Measurements from ENCODE around the gene ZNF324B.
"Not testable (repeated sequence)": the region's sequence is repeated elsewhere in the genome, so short reads cannot be mapped to it uniquely, and the experiment has no call there.

Gene ZNF324B

GRCh38 chr19:58482372-58482771, 30.9 kb downstream of the ZNF324B start:
- no peak for FAIRE-seq

GRCh38 chr19:58483776-58484175, 32.4 kb downstream of the ZNF324B start:
- no peak for FAIRE-seq

GRCh38 chr19:58484349-58484748, 32.9 kb downstream of the ZNF324B start:
- not testable (repeated sequence) for FAIRE-seq

GRCh38 chr19:58491393-58491792, 40.0 kb downstream of the ZNF324B start:
- no peak for FAIRE-seq

GRCh38 chr19:58492265-58492664, 40.8 kb downstream of the ZNF324B start:
- FAIRE-seq = no peak

GRCh38 chr19:58497634-58498170, 46.3 kb downstream of the ZNF324B start:
- no peak for FAIRE-seq

GRCh38 chr19:58498316-58499020, 47.0 kb downstream of the ZNF324B start:
- no peak for FAIRE-seq

GRCh38 chr19:58499021-58499927, 47.9 kb downstream of the ZNF324B start:
- no peak for FAIRE-seq

GRCh38 chr19:58500242-58500641, 48.8 kb downstream of the ZNF324B start:
- no peak for FAIRE-seq

All from TTC549 (cell line).